HCT116 (cell line): Measurements from ENCODE around the gene SARS1. TPM values are rescaled to one million over a fixed set of nuclear protein-coding genes. Genes with fewer than 3 reads are reported as not detected.

ENCODE experiments used
- ATAC-seq: fragments of 200-7000 bp; cut with Tn5 transposase; 2 replicates; pipeline ENCODE4 v1.9.1; 2020; ENCODE audit warnings: mild to moderate bottlenecking, moderate library complexity
- BruUV-seq: library from RNA; stranded (reverse); fragments of 400-500 nt; replicated peaks from 2 replicates; lab custom pipeline; 2021; lab: Mats Ljungman, UMichigan
- CTCF ChIA-PET: fragments of 300-600 bp; sonication (Branson Sonifier 250); formaldehyde crosslinking; loops from one replicate; lab custom pipeline; 2021; ENCODE audit warnings: antibody characterized with exemption; lab: Charles Lee
- POLR2A ChIA-PET: fragments of 300-600, 350-600 bp; sonication (Branson Sonifier 250); formaldehyde crosslinking; loops from one replicate; lab custom pipeline; 2021; ENCODE audit warnings: antibody characterized with exemption; lab: Charles Lee
- RAD21 ChIA-PET, 2 experiments: fragments of 300-600 bp; sonication (Branson Sonifier 250); formaldehyde crosslinking; loops; one replicate each; lab custom pipeline; 2023; ENCODE audit warnings: low total read pairs in 2 of 2; ENCODE audit not compliant: uncharacterized antibody in 2 of 2, unreplicated experiment in 2 of 2, low non-redundant PET in 1 of 2; lab: Charles Lee
- DNase-seq: peaks from one replicate; pipeline ENCODE4 v3.0.0-alpha.2; 2010; ENCODE audit warnings: low read depth, low spot score
- H2AFZ ChIP-seq: fragments of 200-600 bp; shearing (Covaris generic), sonication (generic); 2 replicates; pipeline ENCODE4 v1.6.1; 2017; ENCODE audit warnings: low read depth, mixed run types, mixed read lengths, antibody characterized with exemption, low read length; ENCODE audit not compliant: poor library complexity, severe bottlenecking
- H3K27ac ChIP-seq: 2 replicates; pipeline ENCODE4 v1.5.1; 2012; ENCODE audit warnings: low read depth, low read length
- H3K27me3 ChIP-seq: fragments of 200-600 bp; sonication (generic); 2 replicates; pipeline ENCODE4 v1.6.1; 2016; ENCODE audit warnings: mixed run types, low read length, mixed read lengths; ENCODE audit not compliant: insufficient read depth
- H3K36me3 ChIP-seq, 2 experiments: fragments of 200-500 bp in 1 of 2; fragments of 200-600 bp in 1 of 2; sonication (Bioruptor generic) in 1 of 2; sonication (generic) in 1 of 2; 2 replicates each; pipeline versions ENCODE4 v1.5.1 to v1.6.1; 2014 to 2016; ENCODE audit warnings: low read length in 2 of 2, inconsistent platforms in 1 of 2, mixed read lengths in 1 of 2, mixed run types in 1 of 2; ENCODE audit not compliant: insufficient read depth in 2 of 2, control insufficient read depth in 1 of 2
- H3K4me1 ChIP-seq, 2 experiments: fragments of 200-600 bp in 1 of 2; sonication (generic) in 1 of 2; 2 replicates each; pipeline versions ENCODE4 v1.5.1 to v1.6.1; 2012 to 2017; ENCODE audit warnings: low read length in 2 of 2, inconsistent platforms in 1 of 2, mild to moderate bottlenecking in 1 of 2, mixed read lengths in 1 of 2, mixed run types in 1 of 2, moderate library complexity in 1 of 2; ENCODE audit not compliant: insufficient read depth in 2 of 2, control insufficient read depth in 1 of 2
- H3K4me2 ChIP-seq: fragments of 200-600 bp; sonication (generic); 2 replicates; pipeline ENCODE4 v1.6.1; 2017; ENCODE audit warnings: mixed run types, low read length, mixed read lengths
- H3K4me3 ChIP-seq, 2 experiments: fragments of 200-600 bp in 1 of 2; sonication (generic) in 1 of 2; replicated peaks in 1 of 2; 2 replicates each; pipeline ENCODE4 v1.5.1; 2011 to 2016; ENCODE audit warnings: low read length in 2 of 2, control low read depth in 1 of 2, low read depth in 1 of 2, mild to moderate bottlenecking in 1 of 2, mixed read lengths in 1 of 2, mixed run types in 1 of 2
- H3K79me2 ChIP-seq: fragments of 200-600 bp; sonication (generic); 2 replicates; pipeline ENCODE4 v1.6.1; 2017; ENCODE audit warnings: mild to moderate bottlenecking, mixed run types, low read length, moderate library complexity, mixed read lengths; ENCODE audit not compliant: insufficient read depth
- H3K9ac ChIP-seq: fragments of 200-600 bp; sonication (generic); 2 replicates; pipeline ENCODE4 v1.6.1; 2016; ENCODE audit warnings: low read length, mixed read lengths
- H3K9me2 ChIP-seq: fragments of 200-600 bp; sonication (generic), shearing (Covaris generic); 2 replicates; pipeline ENCODE4 v1.6.1; 2017; ENCODE audit warnings: mixed run types, mild to moderate bottlenecking, moderate library complexity; ENCODE audit not compliant: insufficient read depth
- H3K9me3 ChIP-seq, 2 experiments: fragments of 200-500 bp in 1 of 2; fragments of 200-600 bp in 1 of 2; sonication (Bioruptor generic) in 1 of 2; sonication (generic) in 1 of 2; 2 replicates each; pipeline ENCODE4 v1.6.1; 2014 to 2017; ENCODE audit warnings: low read length in 2 of 2, mixed read lengths in 2 of 2, inconsistent platforms in 1 of 2, low read depth in 1 of 2, mild to moderate bottlenecking in 1 of 2, mixed run types in 1 of 2, moderate library complexity in 1 of 2; ENCODE audit not compliant: control insufficient read depth in 1 of 2, insufficient read depth in 1 of 2
- H4K20me1 ChIP-seq: fragments of 200-600 bp; sonication (generic), shearing (Covaris generic); 2 replicates; pipeline ENCODE4 v1.6.1; 2017; ENCODE audit warnings: mixed run types, mild to moderate bottlenecking, moderate library complexity; ENCODE audit not compliant: insufficient read depth
- CEBPB ChIP-seq: IDR thresholded peaks from 2 replicates; pipeline ENCODE4 v1.6.1; 2012; ENCODE audit warnings: low read depth
- EGR1 ChIP-seq: IDR thresholded peaks from 2 replicates; pipeline ENCODE4 v1.6.1; 2012; ENCODE audit warnings: low read depth
- ELF1 ChIP-seq: IDR thresholded peaks from 2 replicates; pipeline ENCODE4 v1.6.1; 2012; ENCODE audit warnings: low read depth, borderline replicate concordance
- EZH2phosphoT487 ChIP-seq: fragments of 200-600 bp; IDR thresholded peaks from 2 replicates; pipeline ENCODE4 v1.6.1; 2018; ENCODE audit warnings: antibody characterized with exemption, borderline replicate concordance
- JUND ChIP-seq: IDR thresholded peaks from 2 replicates; pipeline ENCODE4 v1.6.1; 2012
- POLR2A ChIP-seq: IDR thresholded peaks from 2 replicates; pipeline ENCODE4 v1.7.0; 2011; ENCODE audit warnings: borderline replicate concordance; ENCODE audit not compliant: insufficient read depth, insufficient read length; ENCODE audit errors: extremely low read depth
- POLR2AphosphoS5 ChIP-seq: IDR thresholded peaks from 2 replicates; pipeline ENCODE4 v1.6.1; 2011; ENCODE audit warnings: mild to moderate bottlenecking, low read depth, low read length, moderate library complexity
- RAD21 ChIP-seq: IDR thresholded peaks from 2 replicates; pipeline ENCODE4 v1.6.1; 2012; ENCODE audit warnings: low read depth, mild to moderate bottlenecking
- SIN3A ChIP-seq: IDR thresholded peaks from 2 replicates; pipeline ENCODE4 v1.6.1; 2012; ENCODE audit warnings: low read depth
- SRF ChIP-seq: IDR thresholded peaks from 2 replicates; pipeline ENCODE4 v1.6.1; 2012; ENCODE audit warnings: low read depth
- TCF7L2 ChIP-seq: IDR thresholded peaks from 2 replicates; pipeline ENCODE4 v1.7.0; 2011; ENCODE audit warnings: borderline replicate concordance, inconsistent platforms; ENCODE audit not compliant: insufficient read depth, insufficient read length; ENCODE audit errors: extremely low read depth
- ZNF274 ChIP-seq: fragments of 200-500 bp; sonication (Bioruptor generic); IDR thresholded peaks from 2 replicates; pipeline ENCODE4 v1.6.1; 2014; ENCODE audit warnings: mild to moderate bottlenecking, low read depth, low read length, inconsistent platforms
- intact Hi-C: fragments of 100-400 bp; cut with micrococcal nuclease; formaldehyde crosslinking; loops from 2 replicates; pipeline ENCODE4 v1.10.0; 2022
- total RNA-seq: library from RNA; stranded (reverse); gene quantifications from one replicate; pipeline ENCODE4 v1.2.1, GENCODE V29; 2021; ENCODE audit not compliant: unreplicated experiment
- TF ChIP-seq, protein P1 (sequence below): IDR thresholded peaks from 2 replicates; pipeline ENCODE4 v1.6.1; 2011; ENCODE audit warnings: mild to moderate bottlenecking, low read length, moderate library complexity; ENCODE audit not compliant: insufficient replicate concordance; ENCODE audit errors: extremely low read depth
- TF ChIP-seq, protein P2 (sequence below): IDR thresholded peaks from 2 replicates; pipeline ENCODE4 v1.6.1; 2012

The SARS1 gene
- total RNA-seq, 1 experiment from 2014 or later, result 206 TPM

DNA sequence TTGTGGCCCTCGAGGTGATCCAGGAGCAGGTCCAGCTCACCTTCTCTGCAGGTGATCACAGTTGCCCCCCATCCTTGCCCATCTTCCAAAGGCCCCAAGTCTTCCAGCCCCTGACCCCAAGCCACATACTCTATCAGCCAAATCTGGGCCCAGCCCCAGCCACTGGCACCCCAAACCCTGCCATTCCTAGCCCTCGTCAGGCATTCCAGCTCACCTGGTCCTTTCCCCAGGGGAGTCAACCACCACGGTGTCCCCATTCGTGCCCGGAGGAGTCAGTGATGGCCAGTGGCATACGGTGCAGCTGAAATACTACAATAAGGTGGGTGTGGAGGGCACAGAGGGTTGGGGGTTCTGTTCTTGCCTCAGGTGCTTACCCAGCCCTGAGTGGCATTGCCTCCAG, 47.9 kb downstream of the SARS1 start:
- ChIA-PET CTCF (interaction anchor here (1.1 kb wide), 1 partner anchor 18 kb away, joined by 3 read pairs; no protein-coding TSS in a partner anchor), RAD21 (no interaction called here), POLR2A (no interaction called here)
- Histone ChIP-seq H3K27me3 (no peaks in the 10 kb centered on the region), H3K9me3 (no peaks in the 10 kb centered on the region), H3K27ac (no peak overlapping the region), H3K4me2 (no peak overlapping the region), H2AFZ (no peak overlapping the region), H3K36me3 (peaks cover 0 to 4% of the 10 kb centered on the region in 2 experiments; a peak in 1 of 4 replicates), H3K9me2 (no peaks in the 10 kb centered on the region), H3K79me2 (no peaks in the 10 kb centered on the region), H3K4me1 (peaks cover 0 to 9% of the 10 kb centered on the region in 2 experiments; a peak in 2 of 4 replicates), H4K20me1 (no peaks in the 10 kb centered on the region), H3K9ac (no peak overlapping the region), H3K4me3 (no peak overlapping the region)
- BruUV-seq, result no TSS peak
- intact Hi-C loops, result no loop called here
- no peak for ATAC-seq
- DNase-seq, result no peak
- TF ChIP-seq JUND (no peak), POLR2AphosphoS5 (no peak), EZH2phosphoT487 (no peak)

DNA sequence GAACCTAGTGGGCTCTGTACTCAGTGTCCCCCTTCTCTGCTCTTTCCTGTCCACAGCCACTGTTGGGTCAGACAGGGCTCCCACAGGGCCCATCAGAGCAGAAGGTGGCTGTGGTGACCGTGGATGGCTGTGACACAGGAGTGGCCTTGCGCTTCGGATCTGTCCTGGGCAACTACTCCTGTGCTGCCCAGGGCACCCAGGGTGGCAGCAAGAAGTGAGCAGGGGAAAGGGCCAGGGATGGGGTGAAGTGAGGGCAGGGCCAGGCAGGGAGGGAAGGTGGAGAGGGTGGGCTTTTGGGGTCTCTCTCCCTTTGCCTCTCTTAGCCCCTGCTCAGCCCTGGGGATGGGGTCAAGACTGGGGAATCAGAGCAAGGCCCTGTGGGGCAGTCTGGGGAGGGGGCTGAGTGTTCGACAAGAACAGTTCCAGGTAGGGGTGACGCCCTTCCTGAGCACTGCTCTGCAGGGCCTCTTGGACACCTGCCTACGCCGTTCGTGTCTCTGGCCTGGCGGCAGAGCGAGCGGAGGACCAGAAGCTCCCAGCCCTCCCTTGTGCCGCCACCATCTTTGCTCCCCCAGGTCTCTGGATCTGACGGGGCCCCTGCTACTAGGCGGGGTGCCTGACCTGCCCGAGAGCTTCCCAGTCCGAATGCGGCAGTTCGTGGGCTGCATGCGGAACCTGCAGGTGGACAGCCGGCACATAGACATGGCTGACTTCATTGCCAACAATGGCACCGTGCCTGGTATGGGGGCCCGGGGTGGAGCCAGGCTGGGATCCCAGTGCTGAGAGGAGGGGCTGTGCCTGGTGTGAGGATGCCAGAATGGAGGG, 48.7 kb downstream of the SARS1 start:
- no peaks in the 10 kb centered on the region for H3K27me3 ChIP-seq
- peaks cover 0 to 4% of the 10 kb centered on the region in 2 experiments; a peak in 1 of 4 replicates for H3K36me3 ChIP-seq
- no peak overlapping the region for H2AFZ ChIP-seq
- no peak overlapping the region for H3K4me3 ChIP-seq
- CTCF ChIA-PET, result no interaction called here
- H3K9me2 ChIP-seq, result no peaks in the 10 kb centered on the region
- H3K9me3 ChIP-seq, result no peaks in the 10 kb centered on the region
- H3K4me1 ChIP-seq, result peaks cover 0 to 9% of the 10 kb centered on the region in 2 experiments; a peak in 2 of 4 replicates
- DNase-seq, result no peak
- H3K4me2 ChIP-seq, result no peak overlapping the region
- no peak overlapping the region for H3K9ac ChIP-seq
- no TSS peak for BruUV-seq
- POLR2A ChIA-PET, result no interaction called here
- no peaks in the 10 kb centered on the region for H3K79me2 ChIP-seq
- ATAC-seq, result no peak
- TF ChIP-seq, protein P1, sequence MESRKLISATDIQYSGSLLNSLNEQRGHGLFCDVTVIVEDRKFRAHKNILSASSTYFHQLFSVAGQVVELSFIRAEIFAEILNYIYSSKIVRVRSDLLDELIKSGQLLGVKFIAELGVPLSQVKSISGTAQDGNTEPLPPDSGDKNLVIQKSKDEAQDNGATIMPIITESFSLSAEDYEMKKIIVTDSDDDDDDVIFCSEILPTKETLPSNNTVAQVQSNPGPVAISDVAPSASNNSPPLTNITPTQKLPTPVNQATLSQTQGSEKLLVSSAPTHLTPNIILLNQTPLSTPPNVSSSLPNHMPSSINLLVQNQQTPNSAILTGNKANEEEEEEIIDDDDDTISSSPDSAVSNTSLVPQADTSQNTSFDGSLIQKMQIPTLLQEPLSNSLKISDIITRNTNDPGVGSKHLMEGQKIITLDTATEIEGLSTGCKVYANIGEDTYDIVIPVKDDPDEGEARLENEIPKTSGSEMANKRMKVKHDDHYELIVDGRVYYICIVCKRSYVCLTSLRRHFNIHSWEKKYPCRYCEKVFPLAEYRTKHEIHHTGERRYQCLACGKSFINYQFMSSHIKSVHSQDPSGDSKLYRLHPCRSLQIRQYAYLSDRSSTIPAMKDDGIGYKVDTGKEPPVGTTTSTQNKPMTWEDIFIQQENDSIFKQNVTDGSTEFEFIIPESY, result no peak
- no peak for TF ChIP-seq EGR1
- TF ChIP-seq SRF, result no peak
- TF ChIP-seq, protein P2, sequence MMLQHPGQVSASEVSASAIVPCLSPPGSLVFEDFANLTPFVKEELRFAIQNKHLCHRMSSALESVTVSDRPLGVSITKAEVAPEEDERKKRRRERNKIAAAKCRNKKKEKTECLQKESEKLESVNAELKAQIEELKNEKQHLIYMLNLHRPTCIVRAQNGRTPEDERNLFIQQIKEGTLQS, result no peak
- no peak for TF ChIP-seq POLR2AphosphoS5
- no peak for TF ChIP-seq POLR2A
- TF ChIP-seq SIN3A, result no peak
- no peak for TF ChIP-seq CEBPB
- no peak for TF ChIP-seq ELF1
- TF ChIP-seq EZH2phosphoT487, result no peak
- TF ChIP-seq TCF7L2, result no peak
- no peak for TF ChIP-seq JUND
- TF ChIP-seq RAD21, result no peak
- no peak for TF ChIP-seq ZNF274
- H3K27ac ChIP-seq, result peak overlapping the region; percentile 2; the same call in 1 of the 2 replicates
- no peaks in the 10 kb centered on the region for H4K20me1 ChIP-seq
- intact Hi-C loops, result loop anchor here (2.0 kb wide), 5 partner anchors 62 to 434 kb away; no protein-coding TSS in a partner anchor
- RAD21 ChIA-PET, result no interaction called here
